ENCODE results near the gene MLC1.

Gene MLC1

GRCh38 chr22:50018608-50019285 lies 66.5 kb downstream of the MLC1 start:
- TF ChIP-seq CTCF (IDR thresholded peaks at IDR 0.05; ENCODE audit: low read length, missing control alignments), result no peak
- no peak overlapping the region for H3K4me3 ChIP-seq (replicated peaks; ENCODE audit: low read depth, low read length)
- DNase-seq (ENCODE audit: low read depth), result no peak

GRCh38 chr22:50017701-50018224 lies 67.5 kb downstream of the MLC1 start:
- no peak for DNase-seq (ENCODE audit: low read depth)
- H3K4me3 ChIP-seq (replicated peaks; ENCODE audit: low read depth, low read length), result no peak overlapping the region
- TF ChIP-seq CTCF (IDR thresholded peaks at IDR 0.05; ENCODE audit: low read length, missing control alignments), result no peak

- H3K4me3 ChIP-seq (replicated peaks; ENCODE audit: low read depth, low read length), result no peak overlapping the region
- TF ChIP-seq CTCF (IDR thresholded peaks at IDR 0.05; ENCODE audit: low read length, missing control alignments), result no peak
- peak; percentile 37 for DNase-seq (ENCODE audit: low read depth)
Measured at GRCh38 chr22:50016988-50017700, 68.1 kb downstream of the MLC1 start.

GRCh38 chr22:50016308-50016987 lies 68.8 kb downstream of the MLC1 start:
- no peak for TF ChIP-seq CTCF (IDR thresholded peaks at IDR 0.05; ENCODE audit: low read length, missing control alignments)
- H3K4me3 ChIP-seq (replicated peaks; ENCODE audit: low read depth, low read length), result no peak overlapping the region

GRCh38 chr22:50015451-50016307 lies 69.5 kb downstream of the MLC1 start:
- TF ChIP-seq CTCF (IDR thresholded peaks at IDR 0.05; ENCODE audit: low read length, missing control alignments), result no peak
- no peak overlapping the region for H3K4me3 ChIP-seq (replicated peaks; ENCODE audit: low read depth, low read length)
- DNase-seq (ENCODE audit: low read depth), result no peak

More at GRCh38 chr22:50016308-50016987, 68.8 kb downstream of the MLC1 start:
- no peak for DNase-seq (ENCODE audit: low read depth)

GRCh38 chr22:50014655-50015401 lies 70.4 kb downstream of the MLC1 start:
- no peak overlapping the region for H3K4me3 ChIP-seq (replicated peaks; ENCODE audit: low read depth, low read length)
- DNase-seq (ENCODE audit: low read depth), result no peak
- TF ChIP-seq CTCF (IDR thresholded peaks at IDR 0.05; ENCODE audit: low read length, missing control alignments), result no peak

Measured in fibroblast of pulmonary artery (primary cell).